Activated naive CD4-positive, alpha-beta T cell treated with anti-CD3 and anti-CD28 coated beads, Interleukin-2, amount 10 ng/mL, durations not matched to agents 7 days and 5 days (primary cell): Measurements from ENCODE around the gene NAPG.
"Not testable (repeated sequence)": the region's sequence is repeated elsewhere in the genome, so short reads cannot be mapped to it uniquely, and the experiment has no call there.

Source experiments
- CTCF ChIA-PET: fragments of 350-600 bp; sonication (Branson Sonifier 250); formaldehyde crosslinking; loops from one replicate; lab custom pipeline; 2021; ENCODE audit warnings: antibody characterized with exemption; lab: Charles Lee
- DNase-seq: peaks from one replicate; pipeline ENCODE4 v3.0.0-alpha.2; 2020
- H3K27ac Mint-ChIP-seq: one replicate; pipeline ENCODE4 v1.8.0; 2021; ENCODE audit warnings: mild to moderate bottlenecking, moderate library complexity, mixed read lengths
- H3K27me3 Mint-ChIP-seq: one replicate; pipeline ENCODE4 v1.8.0; 2021; ENCODE audit warnings: mild to moderate bottlenecking, mixed read lengths
- H3K36me3 Mint-ChIP-seq: one replicate; pipeline ENCODE4 v1.8.0; 2021; ENCODE audit warnings: mixed read lengths
- H3K4me1 Mint-ChIP-seq: one replicate; pipeline ENCODE4 v1.8.0; 2021; ENCODE audit warnings: mixed read lengths
- H3K4me3 Mint-ChIP-seq: one replicate; pipeline ENCODE4 v1.8.0; 2021; ENCODE audit warnings: mild to moderate bottlenecking, moderate library complexity, mixed read lengths
- H3K9me3 Mint-ChIP-seq: one replicate; pipeline ENCODE4 v1.8.0; 2021; ENCODE audit warnings: mixed read lengths

The NAPG gene

DNA sequence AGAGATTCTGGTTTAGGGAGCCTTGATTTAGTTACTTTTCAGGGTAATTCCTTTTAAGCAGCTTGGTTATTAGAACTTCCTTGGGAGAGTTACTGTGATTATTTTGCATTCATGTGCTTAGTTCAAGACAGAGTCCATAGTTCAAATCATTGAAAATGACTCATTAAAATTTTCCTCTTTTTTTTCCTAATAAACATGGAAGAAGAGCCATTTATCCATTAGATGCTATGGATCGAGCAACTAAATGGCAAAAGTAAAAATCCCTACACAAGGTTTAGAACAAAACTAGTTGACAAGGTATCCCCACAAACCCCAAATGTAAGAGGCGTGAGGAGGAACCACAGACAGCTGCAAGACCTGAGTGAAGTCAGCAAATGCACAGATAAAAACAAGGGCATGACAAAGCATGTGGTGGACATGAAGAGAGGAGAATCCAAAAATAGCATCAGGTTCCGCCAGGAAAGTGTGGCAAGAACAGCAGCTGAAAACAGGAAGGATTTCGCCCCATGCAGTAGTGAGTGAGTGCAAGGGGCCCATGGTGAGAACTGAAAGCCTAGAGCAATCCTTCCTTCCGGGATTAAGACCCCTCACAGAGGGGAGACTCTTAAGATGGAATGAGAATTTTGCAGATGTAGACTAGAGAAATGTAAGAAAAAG lies 67.7 kb downstream of the NAPG start:
- H3K27ac Mint-ChIP-seq, H3K4me1 Mint-ChIP-seq, H3K27me3 Mint-ChIP-seq, H3K36me3 Mint-ChIP-seq, H3K4me3 Mint-ChIP-seq, CTCF ChIA-PET, H3K9me3 Mint-ChIP-seq, DNase-seq: not testable (repeated sequence)

DNA sequence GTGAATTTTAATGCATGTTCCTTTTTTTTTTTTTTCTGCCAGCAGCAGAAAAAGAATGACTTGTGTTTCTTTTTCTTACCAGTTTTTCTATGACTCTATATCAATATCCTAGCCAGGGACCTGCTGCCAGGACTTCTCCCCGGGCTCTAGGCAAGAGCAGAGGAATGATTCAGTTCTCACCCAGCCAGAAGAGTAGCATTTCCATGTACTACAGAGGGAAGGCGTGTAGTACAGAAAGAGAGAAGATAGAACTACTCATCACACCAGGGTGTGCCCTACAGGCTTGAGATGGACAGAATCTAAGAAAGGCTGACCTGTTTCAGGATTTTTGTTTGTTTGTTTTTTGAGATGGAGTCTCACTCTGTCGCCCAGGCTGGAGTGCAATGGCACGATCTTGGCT lies 70.1 kb downstream of the NAPG start:
- H3K27ac Mint-ChIP-seq, H3K4me3 Mint-ChIP-seq, H3K27me3 Mint-ChIP-seq, DNase-seq, H3K36me3 Mint-ChIP-seq, H3K9me3 Mint-ChIP-seq, CTCF ChIA-PET, H3K4me1 Mint-ChIP-seq: not testable (repeated sequence)

DNA sequence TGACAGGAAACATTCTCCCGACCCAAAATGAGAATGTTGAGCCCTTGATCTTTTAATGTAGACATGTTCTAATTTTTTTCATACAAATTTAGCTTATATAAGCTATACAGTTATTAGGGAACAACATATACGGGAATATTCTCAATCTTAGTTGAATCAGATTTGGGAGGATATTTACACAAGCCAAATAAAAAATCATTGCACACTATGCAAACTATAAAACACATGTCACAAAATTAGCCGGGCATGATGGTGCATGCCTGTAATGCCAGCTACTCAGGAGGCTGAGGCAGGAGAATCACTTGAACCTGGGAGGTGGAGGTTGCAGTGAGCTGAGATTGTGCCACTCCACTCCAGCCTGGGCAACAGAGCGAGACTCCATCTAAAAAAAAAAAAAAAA lies 71.9 kb downstream of the NAPG start:
- DNase-seq, H3K4me1 Mint-ChIP-seq, CTCF ChIA-PET, H3K27me3 Mint-ChIP-seq, H3K27ac Mint-ChIP-seq, H3K9me3 Mint-ChIP-seq, H3K36me3 Mint-ChIP-seq, H3K4me3 Mint-ChIP-seq: not testable (repeated sequence)

DNA sequence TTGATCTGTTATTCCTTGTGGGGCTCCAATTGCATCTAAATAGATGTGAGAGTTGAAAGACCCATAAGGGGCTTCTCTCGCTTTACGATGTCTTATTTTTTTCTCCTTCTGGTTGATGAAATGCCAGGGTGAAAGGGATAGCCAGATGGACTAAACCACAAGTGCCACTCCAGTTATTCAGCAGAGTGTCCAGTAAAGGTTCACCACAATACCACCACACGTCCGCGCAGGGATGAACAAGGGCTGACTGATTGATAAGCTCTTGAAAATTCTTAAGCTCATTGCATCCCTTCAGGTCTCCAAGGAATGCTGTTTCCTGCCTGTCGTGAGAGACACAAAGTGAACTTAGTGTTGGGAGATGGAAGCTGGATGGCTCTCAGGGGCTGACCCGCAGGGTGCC lies 74.9 kb downstream of the NAPG start:
- H3K27ac Mint-ChIP-seq, CTCF ChIA-PET, H3K4me1 Mint-ChIP-seq, DNase-seq, H3K36me3 Mint-ChIP-seq, H3K9me3 Mint-ChIP-seq, H3K4me3 Mint-ChIP-seq, H3K27me3 Mint-ChIP-seq: not testable (repeated sequence)
